Heart left ventricle (tissue), 13 donors: Measurements from ENCODE around the gene KREMEN1.

ENCODE experiments used
- CTCF ChIP-seq, 12 donors: fragments of 200-600 bp; sonication (generic) in 4 of 12; IDR thresholded peaks; one replicate each; pipeline versions ENCODE4 v1.5.0 to v1.8.0; 2018 to 2022; ENCODE audit warnings: antibody characterized with exemption in 12 of 12, mild to moderate bottlenecking in 5 of 12
- POLR2A ChIP-seq, 2 donors: fragments of 450-650 bp; IDR thresholded peaks; one replicate each; pipeline ENCODE4 v1.6.1; 2017; ENCODE audit warnings: antibody characterized with exemption in 2 of 2, mild to moderate bottlenecking in 2 of 2, moderate library complexity in 2 of 2
- donor health status: ischemic (EF 13 %, LVEDD 7.1; RV severe dilation, severe dysfunction).
- donor health status: DM: no; HTN: yes; CAD: no.
- donor health status: DM: no; HTN: no; CAD: no.
- donor health status: ischemic (EF 25% LVEDD 6.9; RV normal size, moderate dysfunction).
- donor health status: ischemic (EF 25% LVEDD 5.7; RV mildly dilated, moderate dysfunction).
- donor health status: ischemic (EF 35%, LVEDD 5.7; RV mildly dilated, moderate dysfunction).
- donor health status: nonischemic (EF 11% LVEDD 7.7; RV severe dilation, severe dysfunction).
- donor health status: DM: yes; HTN: yes; CAD: no.
- donor health status: PGD.
- donor health status: ischemic (EF 29% LVEDD 5.4; RV normal size, mild dysfunction).
- donor health status: nonischemic (EF 23%, LVEDD 6.1; RV moderate dilation, normal function).

- TF ChIP-seq POLR2A (IDR thresholded peaks at IDR 0.05) (no peak), CTCF (IDR thresholded peaks at IDR 0.05) (no peak)
Measured at GRCh38 chr22:29186302-29186701, 113.5 kb downstream of the KREMEN1 start.
